Ascending aorta (tissue), 2 donors: ENCODE results near the gene TMEM132C. TPM values are rescaled to one million over a fixed set of nuclear protein-coding genes. Genes with fewer than 3 reads are reported as not detected.

Experiments
- DNase-seq, 2 donors: peaks; one replicate each; pipeline ENCODE4 v3.0.0-alpha.2; 2019; ENCODE audit warnings: low spot score in 2 of 2
- H3K27ac ChIP-seq, 2 donors: fragments of 200-600 bp; sonication (generic); one replicate each; pipeline ENCODE4 v1.5.1; 2016 to 2017; ENCODE audit warnings: mild to moderate bottlenecking in 1 of 2
- H3K27me3 ChIP-seq: fragments of 200-600 bp; sonication (generic); one replicate; pipeline ENCODE4 v1.5.1; 2017
- H3K36me3 ChIP-seq, 2 donors: fragments of 200-600 bp; sonication (generic); one replicate each; pipeline ENCODE4 v1.5.1; 2016
- H3K4me1 ChIP-seq, 2 donors: fragments of 200-600 bp; sonication (generic); one replicate each; pipeline ENCODE4 v1.5.1; 2016 to 2017; ENCODE audit warnings: mild to moderate bottlenecking in 1 of 2
- H3K4me3 ChIP-seq, 2 donors: fragments of 200-600 bp; sonication (generic); one replicate each; pipeline ENCODE4 v1.5.1; 2016 to 2017; ENCODE audit warnings: mild to moderate bottlenecking in 1 of 2
- H3K9me3 ChIP-seq, 2 donors: fragments of 200-600 bp; sonication (generic); one replicate each; pipeline ENCODE4 v1.5.1; 2016
- CTCF ChIP-seq, 3 experiments: fragments of 200-600 bp in 2 of 3; fragments of 450-650 bp in 1 of 3; sonication (generic) in 2 of 3; IDR thresholded peaks; one replicate each; pipeline ENCODE4 v1.5.1; 2016 to 2019; ENCODE audit warnings: antibody characterized with exemption in 3 of 3, mild to moderate bottlenecking in 1 of 3, moderate library complexity in 1 of 3
- intact Hi-C: fragments of 100-400 bp; cut with DNase I; formaldehyde crosslinking; loops from one replicate; pipeline ENCODE4 v1.15.1; 2023
- total RNA-seq: library from RNA; depleted of rRNA; stranded (reverse); fragments of >200 nt; gene quantifications from one replicate; pipeline ENCODE4 v1.1.0, GENCODE V29; 2016

The TMEM132C gene
- total RNA-seq, 1 donor from 2014 or later: 0.96 TPM

GRCh38 chr12:128338386-128339125 lies 71.6 kb downstream of the TMEM132C start:
- peaks cover 0 to 9% of the 10 kb centered on the region in 2 donors for H3K9me3 ChIP-seq
- H3K27me3 ChIP-seq: no peaks in the 10 kb centered on the region
- no peak for TF ChIP-seq CTCF (IDR thresholded peaks at IDR 0.05)
- no peaks in the 10 kb centered on the region for H3K36me3 ChIP-seq
- H3K4me3 ChIP-seq: no peak overlapping the region
- intact Hi-C loops: no loop called here
- H3K27ac ChIP-seq: no peak overlapping the region
- DNase-seq: no peak
- H3K4me1 ChIP-seq: no peaks in the 10 kb centered on the region

DNA sequence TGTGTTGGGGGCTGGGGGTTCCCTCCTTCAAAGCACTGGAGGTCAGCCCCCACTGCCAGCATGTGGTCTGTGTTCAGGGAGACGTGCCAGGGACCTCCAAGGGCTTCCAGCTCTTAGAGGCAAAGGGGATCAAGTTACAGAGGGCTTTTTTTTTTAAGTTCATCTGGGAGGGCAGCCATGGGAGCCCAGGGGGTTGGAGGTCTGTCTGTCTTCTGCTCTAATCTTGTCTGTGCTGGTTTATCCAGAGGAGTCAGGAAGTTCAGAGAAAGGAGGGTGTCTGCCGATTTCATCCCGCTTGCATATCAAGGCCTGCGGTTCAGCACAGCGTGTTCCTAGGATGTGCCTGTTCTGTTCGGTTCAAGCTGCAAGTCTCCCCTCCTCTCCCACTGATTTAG lies 72.2 kb downstream of the TMEM132C start:
- intact Hi-C loops: no loop called here
- DNase-seq: no peak
- no peak for TF ChIP-seq CTCF (IDR thresholded peaks at IDR 0.05)
- Histone ChIP-seq H3K27me3 (no peaks in the 10 kb centered on the region), H3K9me3 (peaks cover 0 to 9% of the 10 kb centered on the region in 2 donors), H3K36me3 (no peaks in the 10 kb centered on the region), H3K4me3 (no peak overlapping the region), H3K27ac (no peak overlapping the region), H3K4me1 (no peaks in the 10 kb centered on the region)

DNA sequence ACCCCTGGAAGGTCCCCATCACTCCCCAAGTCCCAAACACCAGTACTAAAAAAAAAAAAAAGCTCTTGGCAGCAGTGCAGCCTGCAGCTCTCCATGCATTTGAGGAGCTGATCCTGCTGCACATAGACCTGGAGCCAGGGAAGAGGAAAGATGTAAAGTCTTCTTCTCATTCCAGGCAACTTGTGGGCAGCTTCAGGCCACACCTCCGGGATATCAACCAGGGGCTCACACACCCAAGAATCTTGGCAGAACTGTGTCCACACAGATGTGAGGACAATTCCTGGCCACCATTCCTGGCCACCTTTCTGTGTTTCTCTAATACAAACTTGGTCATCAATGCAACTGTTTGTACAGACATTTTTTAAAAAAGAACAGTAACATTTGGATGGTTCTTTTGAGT lies 72.7 kb downstream of the TMEM132C start:
- no peak for TF ChIP-seq CTCF (IDR thresholded peaks at IDR 0.05)
- intact Hi-C loops: no loop called here

DNA sequence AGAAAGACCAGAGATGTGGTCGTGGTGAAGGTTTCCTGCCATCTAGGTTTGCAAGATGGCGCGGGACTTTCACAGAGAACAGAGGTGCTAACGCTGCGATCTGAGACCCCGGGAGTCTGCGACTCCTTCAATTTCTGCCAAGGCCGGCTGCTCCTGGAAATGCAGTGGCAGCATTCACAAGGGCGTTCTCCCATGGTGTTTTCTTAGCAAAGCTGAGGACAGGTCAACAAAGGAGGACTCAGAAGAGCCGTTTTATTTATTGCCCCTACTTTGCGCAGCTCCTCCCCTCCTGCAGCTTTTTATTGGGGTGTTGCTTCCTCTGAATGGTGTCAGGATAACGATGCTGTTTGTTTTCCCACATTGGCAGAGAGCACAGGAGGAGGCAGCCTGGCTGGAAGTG lies 86.3 kb downstream of the TMEM132C start:
- no peak for TF ChIP-seq CTCF (IDR thresholded peaks at IDR 0.05)
- Histone ChIP-seq H3K27ac (no peak overlapping the region), H3K36me3 (no peaks in the 10 kb centered on the region), H3K4me1 (no peaks in the 10 kb centered on the region), H3K4me3 (no peak overlapping the region), H3K27me3 (no peaks in the 10 kb centered on the region), H3K9me3 (no peaks in the 10 kb centered on the region)
- intact Hi-C loops: no loop called here
- DNase-seq: no peak

More for the DNA sequence above, 72.7 kb downstream of the TMEM132C start:
- peaks cover 0 to 6% of the 10 kb centered on the region in 2 donors for H3K9me3 ChIP-seq
- DNase-seq: no peak
- H3K36me3 ChIP-seq: no peaks in the 10 kb centered on the region
- no peak overlapping the region for H3K4me3 ChIP-seq
- H3K4me1 ChIP-seq: no peaks in the 10 kb centered on the region
- no peaks in the 10 kb centered on the region for H3K27me3 ChIP-seq
- no peak overlapping the region for H3K27ac ChIP-seq

DNA sequence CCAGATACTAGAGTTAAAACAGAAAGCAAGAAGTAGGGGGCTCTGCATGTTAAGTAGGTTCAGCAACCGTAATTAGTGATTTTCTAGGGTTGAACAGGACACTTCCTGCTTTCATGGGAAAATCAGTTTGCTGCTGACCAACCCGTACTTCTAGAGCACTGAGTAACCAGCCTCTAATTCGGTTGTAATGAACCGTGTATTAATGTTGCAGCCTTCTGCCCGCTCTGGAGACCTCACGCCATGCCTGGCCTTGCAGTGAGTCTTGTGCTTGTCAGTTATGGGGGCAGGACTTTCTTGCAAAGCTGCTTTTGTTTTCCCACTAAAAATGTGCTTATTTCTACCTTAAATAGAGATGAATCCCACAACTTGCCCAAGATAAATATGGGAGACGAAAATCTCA lies 89.6 kb downstream of the TMEM132C start:
- Histone ChIP-seq H3K27ac (no peak overlapping the region), H3K27me3 (no peaks in the 10 kb centered on the region), H3K4me1 (no peaks in the 10 kb centered on the region), H3K9me3 (no peaks in the 10 kb centered on the region), H3K4me3 (no peak overlapping the region), H3K36me3 (no peaks in the 10 kb centered on the region)
- intact Hi-C loops: no loop called here
- TF ChIP-seq CTCF (IDR thresholded peaks at IDR 0.05): no peak
- DNase-seq: no peak
